ENCODE measurements around the gene SLC45A2.

DNA sequence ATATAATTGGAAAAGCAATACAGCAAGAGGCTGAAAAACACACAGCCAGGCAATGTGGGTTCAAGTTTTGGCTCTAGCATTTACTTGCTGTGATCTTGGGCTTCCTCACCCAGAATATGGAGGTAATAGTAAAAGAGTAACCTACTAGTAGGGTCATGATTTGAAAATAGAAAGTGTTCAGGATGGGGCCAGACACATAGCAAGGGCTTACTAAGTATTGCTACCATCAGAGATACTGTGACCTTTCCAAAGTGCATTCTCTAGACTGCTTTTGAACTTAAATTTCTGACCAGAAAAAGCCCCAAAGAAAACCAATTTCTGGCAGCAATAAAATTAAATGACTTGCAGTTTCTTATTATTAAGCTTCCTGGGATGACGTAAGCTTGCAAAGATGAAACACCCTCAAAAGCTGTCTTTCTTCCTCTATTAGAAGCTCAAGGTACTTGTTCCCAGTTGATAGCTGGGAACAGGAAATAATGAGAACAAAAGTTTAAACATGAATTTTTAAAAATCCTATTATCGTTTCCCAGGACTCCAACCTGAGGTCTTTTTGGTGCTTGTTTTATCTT is 20.3 kb downstream of the SLC45A2 start:
- TF ChIP-seq, protein P1, sequence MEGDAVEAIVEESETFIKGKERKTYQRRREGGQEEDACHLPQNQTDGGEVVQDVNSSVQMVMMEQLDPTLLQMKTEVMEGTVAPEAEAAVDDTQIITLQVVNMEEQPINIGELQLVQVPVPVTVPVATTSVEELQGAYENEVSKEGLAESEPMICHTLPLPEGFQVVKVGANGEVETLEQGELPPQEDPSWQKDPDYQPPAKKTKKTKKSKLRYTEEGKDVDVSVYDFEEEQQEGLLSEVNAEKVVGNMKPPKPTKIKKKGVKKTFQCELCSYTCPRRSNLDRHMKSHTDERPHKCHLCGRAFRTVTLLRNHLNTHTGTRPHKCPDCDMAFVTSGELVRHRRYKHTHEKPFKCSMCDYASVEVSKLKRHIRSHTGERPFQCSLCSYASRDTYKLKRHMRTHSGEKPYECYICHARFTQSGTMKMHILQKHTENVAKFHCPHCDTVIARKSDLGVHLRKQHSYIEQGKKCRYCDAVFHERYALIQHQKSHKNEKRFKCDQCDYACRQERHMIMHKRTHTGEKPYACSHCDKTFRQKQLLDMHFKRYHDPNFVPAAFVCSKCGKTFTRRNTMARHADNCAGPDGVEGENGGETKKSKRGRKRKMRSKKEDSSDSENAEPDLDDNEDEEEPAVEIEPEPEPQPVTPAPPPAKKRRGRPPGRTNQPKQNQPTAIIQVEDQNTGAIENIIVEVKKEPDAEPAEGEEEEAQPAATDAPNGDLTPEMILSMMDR (IDR thresholded peaks at IDR 0.05; ENCODE audit: low read depth, low read length), result no peak
- TF ChIP-seq, protein P2, sequence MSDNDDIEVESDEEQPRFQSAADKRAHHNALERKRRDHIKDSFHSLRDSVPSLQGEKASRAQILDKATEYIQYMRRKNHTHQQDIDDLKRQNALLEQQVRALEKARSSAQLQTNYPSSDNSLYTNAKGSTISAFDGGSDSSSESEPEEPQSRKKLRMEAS (IDR thresholded peaks at IDR 0.05; ENCODE audit: low read depth, low read length), result no peak
- TF ChIP-seq POLR2A (IDR thresholded peaks at IDR 0.05; ENCODE audit: extremely low read depth, insufficient read length), result no peak

Measured in NB4 (cell line).